GM13976 (cell line): ENCODE measurements around the gene GXYLT1.

Experiments
- DNase-seq: peaks from one replicate; pipeline ENCODE4 v3.0.0; 2012; ENCODE audit warnings: low spot score
- in situ Hi-C: fragments of 300-500 bp; cut with MboI; formaldehyde crosslinking; loops from one replicate; pipeline ENCODE4 v1.12.0; 2022; ENCODE audit warnings: low sequenced_read_pairs, mixed read lengths, inconsistent platforms; ENCODE audit not compliant: unreplicated experiment
- TF ChIP-seq, protein P1 (sequence below): IDR thresholded peaks from 2 replicates; pipeline ENCODE4 v1.5.1; 2012; ENCODE audit warnings: borderline replicate concordance, mild to moderate bottlenecking; ENCODE audit not compliant: insufficient read depth; ENCODE audit errors: extremely low read depth, missing control alignments, control extremely low read depth

The GXYLT1 gene

DNA sequence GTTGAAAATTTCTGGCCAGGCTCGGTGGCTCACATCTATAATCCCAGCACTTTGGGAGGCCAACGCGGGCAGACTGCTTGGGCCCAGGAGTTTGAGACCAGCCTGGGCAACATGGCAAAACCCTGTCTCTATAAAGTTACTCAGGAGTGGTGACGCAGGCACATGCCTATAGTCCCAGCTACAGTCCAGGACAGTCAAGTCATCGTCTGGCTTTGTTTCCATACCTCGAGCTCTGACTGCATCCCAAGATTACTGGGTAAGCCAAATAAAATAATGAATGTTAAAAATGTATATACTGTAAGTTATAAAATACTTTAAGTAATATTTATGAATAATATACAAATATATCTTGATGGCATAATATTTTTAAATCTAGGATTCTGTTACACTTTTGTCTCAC is 23.0 kb upstream of the GXYLT1 start:
- TF ChIP-seq, protein P1, sequence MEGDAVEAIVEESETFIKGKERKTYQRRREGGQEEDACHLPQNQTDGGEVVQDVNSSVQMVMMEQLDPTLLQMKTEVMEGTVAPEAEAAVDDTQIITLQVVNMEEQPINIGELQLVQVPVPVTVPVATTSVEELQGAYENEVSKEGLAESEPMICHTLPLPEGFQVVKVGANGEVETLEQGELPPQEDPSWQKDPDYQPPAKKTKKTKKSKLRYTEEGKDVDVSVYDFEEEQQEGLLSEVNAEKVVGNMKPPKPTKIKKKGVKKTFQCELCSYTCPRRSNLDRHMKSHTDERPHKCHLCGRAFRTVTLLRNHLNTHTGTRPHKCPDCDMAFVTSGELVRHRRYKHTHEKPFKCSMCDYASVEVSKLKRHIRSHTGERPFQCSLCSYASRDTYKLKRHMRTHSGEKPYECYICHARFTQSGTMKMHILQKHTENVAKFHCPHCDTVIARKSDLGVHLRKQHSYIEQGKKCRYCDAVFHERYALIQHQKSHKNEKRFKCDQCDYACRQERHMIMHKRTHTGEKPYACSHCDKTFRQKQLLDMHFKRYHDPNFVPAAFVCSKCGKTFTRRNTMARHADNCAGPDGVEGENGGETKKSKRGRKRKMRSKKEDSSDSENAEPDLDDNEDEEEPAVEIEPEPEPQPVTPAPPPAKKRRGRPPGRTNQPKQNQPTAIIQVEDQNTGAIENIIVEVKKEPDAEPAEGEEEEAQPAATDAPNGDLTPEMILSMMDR: no peak
- DNase-seq: no peak
- in situ Hi-C loops: no loop called here

DNA sequence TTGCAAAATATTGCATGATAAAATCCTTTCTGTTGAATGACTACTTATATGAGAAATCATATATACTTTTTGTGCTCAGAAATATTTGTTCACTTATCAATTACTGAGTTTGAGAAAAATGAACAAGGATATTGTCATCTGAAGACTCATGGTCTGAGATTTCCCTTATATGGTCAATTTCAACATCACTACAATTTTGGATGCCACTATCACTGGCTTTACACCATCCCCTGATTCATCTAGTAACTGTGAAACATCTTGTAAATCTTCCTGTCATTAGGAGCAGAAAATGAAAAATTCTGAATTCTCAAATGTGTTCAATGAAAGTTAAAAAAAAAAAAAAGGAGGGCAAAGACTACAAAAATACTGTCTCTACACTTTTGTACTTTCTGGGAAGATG is 21.8 kb upstream of the GXYLT1 start:
- TF ChIP-seq, protein P1: no peak
- in situ Hi-C loops: no loop called here
- no peak for DNase-seq

DNA sequence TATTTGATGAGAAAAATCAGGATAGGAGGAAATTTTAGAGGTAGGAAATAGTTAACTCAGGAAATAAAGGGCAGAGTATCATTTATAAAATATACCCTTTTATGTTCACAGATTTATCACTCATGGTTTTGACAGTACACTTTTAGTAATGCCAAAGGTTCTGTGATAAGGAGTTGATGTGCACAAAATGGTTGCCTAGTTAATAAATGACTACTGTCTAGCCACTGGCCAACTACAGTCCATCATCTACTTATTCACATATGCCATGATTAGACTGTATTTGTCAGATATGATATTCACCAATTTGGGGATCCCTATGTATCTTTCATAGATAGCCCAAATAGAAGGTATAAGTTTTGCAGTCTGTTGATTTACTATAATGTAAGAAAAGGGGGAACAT is 19.2 kb upstream of the GXYLT1 start:
- no peak for DNase-seq
- in situ Hi-C loops: no loop called here
- TF ChIP-seq, protein P1: no peak

DNA sequence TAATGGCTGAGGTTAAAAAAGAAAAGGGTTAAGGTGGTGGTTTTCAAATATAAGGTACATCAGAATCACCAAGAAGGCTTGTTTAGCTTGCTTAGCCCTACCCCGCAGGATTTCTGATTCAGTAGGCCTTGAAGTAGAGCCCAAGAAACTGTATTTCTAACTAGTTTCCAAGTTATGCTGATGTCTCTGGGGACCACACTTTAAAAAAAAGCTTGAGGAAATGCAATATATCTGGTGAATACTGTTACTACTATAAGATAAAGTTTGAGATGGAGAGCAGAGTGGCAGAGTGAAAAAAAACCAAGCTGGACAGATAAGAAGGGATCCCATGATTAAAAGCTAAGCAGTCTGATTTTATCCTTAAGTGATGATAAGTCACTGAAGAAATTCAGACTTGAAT is 18.3 kb upstream of the GXYLT1 start:
- in situ Hi-C loops: no loop called here
- TF ChIP-seq, protein P1: no peak
- no peak for DNase-seq

DNA sequence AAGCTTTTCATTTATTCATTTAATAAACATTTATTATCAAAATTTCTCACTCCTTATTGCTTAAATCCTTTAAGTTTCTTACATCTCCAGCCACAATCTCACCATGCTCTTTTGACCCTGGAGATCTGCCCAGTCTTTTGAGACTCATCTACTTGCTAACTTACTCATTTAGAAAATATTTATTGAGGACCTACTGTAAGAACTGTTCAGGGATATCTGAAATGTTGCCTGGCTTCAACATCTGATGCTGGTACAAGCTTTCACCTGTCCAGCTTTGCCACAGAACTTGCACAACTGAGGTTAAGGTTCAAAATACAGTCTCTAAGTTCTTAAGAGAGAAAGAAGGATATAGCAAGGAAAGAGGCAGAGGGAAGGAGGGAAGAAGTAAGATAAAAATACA is 17.5 kb upstream of the GXYLT1 start:
- in situ Hi-C loops: no loop called here
- TF ChIP-seq, protein P1: no peak
- no peak for DNase-seq

DNA sequence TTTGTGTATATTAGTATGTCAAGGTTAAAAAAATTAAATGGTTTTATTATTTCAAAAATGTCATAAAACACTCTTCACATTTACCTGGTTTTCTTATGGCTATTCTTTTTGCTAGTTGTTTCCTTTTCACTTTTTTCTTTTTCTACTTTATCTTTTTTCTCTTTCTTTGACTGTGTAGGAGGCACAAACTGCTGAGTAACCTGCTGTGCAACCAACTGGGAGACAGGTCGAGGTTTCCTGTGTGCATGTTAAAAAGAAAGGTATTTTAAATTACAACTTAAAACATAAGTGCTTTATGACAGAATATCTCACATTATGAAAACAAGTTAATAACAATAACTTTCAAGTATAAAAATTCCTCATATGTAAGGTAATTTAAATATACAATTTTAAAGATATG is 16.9 kb upstream of the GXYLT1 start:
- in situ Hi-C loops: no loop called here
- no peak for DNase-seq
- TF ChIP-seq, protein P1: no peak

DNA sequence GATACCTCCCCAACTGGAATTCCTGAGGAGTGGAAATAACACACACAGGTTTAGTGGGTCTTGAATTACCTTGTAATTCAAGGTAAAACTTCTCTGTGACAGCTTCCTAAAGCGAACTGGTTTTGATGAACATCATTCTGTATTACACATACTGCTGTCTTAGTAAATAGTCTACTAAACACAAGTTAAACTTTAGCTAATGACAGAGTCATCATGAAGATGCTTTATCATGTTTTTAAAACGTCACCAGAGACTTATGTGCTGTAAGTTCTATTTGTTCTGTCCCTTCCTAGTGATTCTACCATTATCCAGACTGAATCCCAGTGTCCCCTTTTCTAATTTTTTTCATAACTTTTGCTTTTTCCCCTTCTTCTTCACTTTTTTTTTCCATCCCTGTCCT is 11.6 kb upstream of the GXYLT1 start:
- TF ChIP-seq, protein P1: no peak
- DNase-seq: no peak
- in situ Hi-C loops: no loop called here
